HUES64 (cell line): ENCODE measurements around the gene KRTAP4-16.
"Not testable (repeated sequence)": the region's sequence is repeated elsewhere in the genome, so short reads cannot be mapped to it uniquely, and the experiment has no call there.

Experiments used
- H3K27ac ChIP-seq: 2 replicates; pipeline ENCODE4 v1.7.0; 2013; ENCODE audit warnings: low read depth, low read length, inconsistent platforms
- H3K27me3 ChIP-seq: 2 replicates; pipeline ENCODE4 v1.6.1; 2013; ENCODE audit warnings: mild to moderate bottlenecking, low read length; ENCODE audit not compliant: insufficient read depth
- H3K36me3 ChIP-seq: 2 replicates; pipeline ENCODE4 v1.6.1; 2013; ENCODE audit warnings: mild to moderate bottlenecking, low read length; ENCODE audit not compliant: insufficient read depth
- H3K4me1 ChIP-seq: 2 replicates; pipeline ENCODE4 v1.6.1; 2013; ENCODE audit warnings: mild to moderate bottlenecking, low read length, moderate library complexity; ENCODE audit not compliant: insufficient read depth
- H3K4me3 ChIP-seq: 2 replicates; pipeline ENCODE4 v1.5.1; 2013; ENCODE audit warnings: mild to moderate bottlenecking, low read length, moderate library complexity
- H3K9ac ChIP-seq: 2 replicates; pipeline ENCODE4 v1.6.1; 2013; ENCODE audit warnings: mild to moderate bottlenecking, low read depth, low read length
- H3K9me3 ChIP-seq: 2 replicates; pipeline ENCODE4 v1.6.1; 2013; ENCODE audit warnings: low read depth, low read length; ENCODE audit not compliant: insufficient read depth
- WGBS: fragments of 150-250, 120-280 bp; methylation state at CpG from one replicate; pipeline ENCODE4 v1.1.7; 2013; ENCODE audit warnings: missing lambda C conversion rate; 5-methylcytosine and 5-hydroxymethylcytosine counted together

Gene KRTAP4-16

DNA sequence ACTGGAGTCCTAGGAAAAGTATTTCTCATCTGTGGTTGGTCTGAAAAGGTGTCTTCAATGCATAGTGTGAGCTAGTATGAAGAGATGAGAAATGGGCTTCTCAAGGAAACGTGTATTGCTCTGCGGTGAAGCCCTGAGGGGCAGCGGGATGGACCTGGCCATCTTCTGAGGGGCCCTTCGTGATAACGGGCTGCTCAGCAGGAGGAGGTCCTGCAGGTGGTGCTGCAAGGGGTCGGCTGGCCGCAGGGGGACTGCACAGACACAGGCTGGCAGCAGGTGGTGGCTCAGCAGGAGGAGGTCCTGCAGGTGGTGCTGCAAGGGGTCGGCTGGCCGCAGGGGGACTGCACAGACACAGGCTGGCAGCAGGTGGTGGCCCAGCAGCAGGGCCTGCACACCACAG, 47.5 kb downstream of the KRTAP4-16 start:
- H3K27ac ChIP-seq, result not testable (repeated sequence)
- WGBS, result 91% methylated on average over 9 of the region's 9 CpGs

DNA sequence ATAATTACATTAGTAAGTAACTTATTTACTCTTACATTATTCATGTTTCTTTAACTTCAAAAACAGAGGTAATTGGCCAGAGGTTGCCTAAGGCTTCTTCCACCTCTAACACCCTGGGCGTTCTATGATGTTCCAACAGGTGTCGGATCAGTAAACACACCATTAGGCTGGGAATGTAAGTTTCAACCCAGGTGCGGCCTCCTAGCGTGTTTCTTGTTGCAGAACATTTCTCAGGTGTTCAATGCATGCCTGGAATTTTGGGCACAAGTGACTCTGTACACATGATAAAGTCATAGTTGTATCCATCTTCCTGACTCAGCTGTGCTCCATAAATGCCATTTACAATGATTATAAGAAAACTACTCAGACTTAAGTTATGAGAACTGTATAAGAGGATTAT, 48.0 kb downstream of the KRTAP4-16 start:
- 0 out of 2 replicates have a peak, but pooled peaks cover 4% of the 10 kb centered on the region for H3K9me3 ChIP-seq
- H3K27me3 ChIP-seq, result no peaks in the 10 kb centered on the region
- H3K4me3 ChIP-seq, result no peak overlapping the region
- no peaks in the 10 kb centered on the region for H3K36me3 ChIP-seq
- H3K4me1 ChIP-seq, result peaks cover 2% of the 10 kb centered on the region; the same call in 1 of the 2 replicates
- 94% methylated on average over 4 of the region's 4 CpGs for WGBS
- no peak overlapping the region for H3K27ac ChIP-seq
- no peak overlapping the region for H3K9ac ChIP-seq

More for the DNA sequence above, 47.5 kb downstream of the KRTAP4-16 start:
- H3K4me1 ChIP-seq, H3K27me3 ChIP-seq, H3K4me3 ChIP-seq, H3K36me3 ChIP-seq, H3K9ac ChIP-seq, H3K9me3 ChIP-seq: not testable (repeated sequence)

DNA sequence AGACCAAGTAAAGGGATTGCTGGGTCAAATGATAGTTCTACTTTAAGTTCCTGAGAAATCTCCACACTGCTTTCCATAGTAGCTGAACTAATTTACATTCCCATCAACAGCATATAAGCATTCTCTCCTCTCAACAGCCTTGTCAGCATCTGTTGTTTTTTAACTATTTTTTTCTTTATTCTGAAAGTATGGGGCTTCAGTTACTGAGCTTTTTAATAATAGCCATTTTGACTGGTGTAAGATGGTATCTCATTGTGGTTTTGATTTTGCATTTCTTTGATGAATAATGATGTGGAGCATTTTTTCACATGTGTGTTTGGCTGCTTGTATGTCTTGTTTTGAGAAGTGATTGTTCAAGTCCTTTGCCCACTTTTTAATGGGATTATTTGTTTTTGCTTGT, 49.4 kb downstream of the KRTAP4-16 start:
- Histone ChIP-seq H3K4me1 (peaks cover 6% of the 10 kb centered on the region; the same call in 1 of the 2 replicates), H3K4me3 (no peak overlapping the region), H3K9me3 (0 out of 2 replicates have a peak, but pooled peaks cover 3% of the 10 kb centered on the region), H3K36me3 (no peaks in the 10 kb centered on the region), H3K27ac (no peak overlapping the region), H3K27me3 (no peaks in the 10 kb centered on the region), H3K9ac (no peak overlapping the region)
